ENCODE measurements around the gene BMP10. TPM values are rescaled to one million over a fixed set of nuclear protein-coding genes. Genes with fewer than 3 reads are reported as not detected.

BMP10 gene
- total RNA-seq, 2 donors from 2014 or later: not detected

GRCh38 chr2:68817306-68817705, 53.9 kb downstream of the BMP10 start:
- no peak for TF ChIP-seq CTCF (IDR thresholded peaks at IDR 0.05)
- Histone ChIP-seq H3K4me1 (ENCODE audit: control insufficient read depth in 1 of 2, low read depth in 2 of 2) (peaks cover under 1 to 10% of the 10 kb centered on the region in 2 donors), H3K36me3 (no peaks in the 10 kb centered on the region), H3K27me3 (replicated peaks; ENCODE audit: insufficient read depth) (no peaks in the 10 kb centered on the region), H3K9me3 (no peaks in the 10 kb centered on the region), H3K27ac (no peak overlapping the region), H3K4me3 (no peak overlapping the region)
- ATAC-seq (ENCODE audit: insufficient number of reproducible peaks, low FRiP score, low read depth) (no peak), DNase-seq (ENCODE audit: low spot score) (no peak)

Other genes with a start within 250 kb of the BMP10 start
- not detected for gene PROKR1, start 227.8 kb downstream of the BMP10 start, total RNA-seq
- gene ARHGAP25, start 136.6 kb downstream of the BMP10 start, total RNA-seq: 10 to 100 TPM; 10.8 to 14.5 TPM
- 1 to 10 TPM in 1 of 2 donors, not detected in 1; 9.7 TPM for gene GKN2, start 81.5 kb upstream of the BMP10 start, total RNA-seq
- gene GKN1, start 103.2 kb upstream of the BMP10 start, total RNA-seq: 10 to 100 TPM in 1 of 2 donors, not detected in 1; 20.7 TPM
- 100 to 1,000 TPM; 253 to 313 TPM for gene ANTXR1, start 141.8 kb upstream of the BMP10 start, total RNA-seq